K562 (cell line): Measurements from ENCODE around the gene RAPSN. TPM values are rescaled to one million over a fixed set of nuclear protein-coding genes. Genes with fewer than 3 reads are reported as not detected.

Experiments
- BRD4 ChIP-seq: fragments of 200-600 bp; sonication (generic); IDR thresholded peaks from 2 replicates; pipeline ENCODE4 v1.6.1; 2017; ENCODE audit warnings: inconsistent platforms
- CBFA2T3 ChIP-seq: fragments of 450-650 bp; IDR thresholded peaks from 2 replicates; pipeline ENCODE4 v1.6.1; 2017
- GABPB1 ChIP-seq: sonication (generic); formaldehyde crosslinking; IDR thresholded peaks from 2 replicates; pipeline ENCODE4 v1.8.0; 2022; ENCODE audit warnings: mild to moderate bottlenecking, missing genetic modification reagents
- ZBTB11 ChIP-seq, 3 experiments: fragments of 200-800 bp in 1 of 3; fragments of 250-450 bp in 1 of 3; fragments of 450-650 bp in 1 of 3; sonication (Bioruptor Pico) in 1 of 3; sonication (Bioruptor generic) in 1 of 3; formaldehyde crosslinking in 1 of 3; IDR thresholded peaks; 2 replicates each; pipeline versions ENCODE4 v1.6.1 to v1.8.0; 2016 to 2022; ENCODE audit warnings: mild to moderate bottlenecking in 2 of 3, missing genetic modification characterization in 2 of 3, missing compliant biosample characterization in 1 of 3, moderate library complexity in 1 of 3
- polyA plus RNA-seq, 8 experiments: library from polyadenylated mRNA; depleted of rRNA in 4 of 8; stranded (reverse) in 5 of 8; unstranded in 3 of 8; fragments of >200 nt; fragmentation: Nextera tagmentation in 2 of 8; fragmentation: Illumina TruSeq in 1 of 8; extraction: Ambion mirVana in 2 of 8; extraction: Trizol in 1 of 8; gene quantifications; 2 replicates each; pipeline versions ENCODE4 v1.2.1 to v1.2.3, GENCODE V29; 2011 to 2014; ENCODE audit warnings: inconsistent platforms in 1 of 8, missing spikeins in 1 of 8
- total RNA-seq, 7 experiments: library from RNA; depleted of rRNA in 6 of 7; stranded (reverse); fragments of >200 nt in 6 of 7; fragmentation: Illumina TruSeq in 2 of 7; extraction: Trizol in 2 of 7; gene quantifications; 2 replicates each; pipeline versions ENCODE4 v1.2.1 to v1.2.3, GENCODE V29; 2011 to 2021; ENCODE audit warnings: low replicate concordance in 1 of 7
- TF ChIP-seq, protein P1 (sequence below): sonication (generic); formaldehyde crosslinking; IDR thresholded peaks from 2 replicates; pipeline ENCODE4 v1.8.0; 2022; ENCODE audit warnings: missing genetic modification reagents, mild to moderate bottlenecking, moderate library complexity, borderline replicate concordance

RAPSN gene
- total and polyA plus RNA-seq, 9 of the 15 experiments (the other 6 are each of a cell fraction or from before 2014, with no cell fraction given), result 0.06 to 0.11 TPM; not detected in 7

- peak in 2 of 3 experiments; percentile 13 to 91; a peak in 2 of 6 replicates for TF ChIP-seq ZBTB11 (CRISPR knock-in tag; IDR thresholded peaks at IDR 0.05)
- TF ChIP-seq CBFA2T3, result peak; percentile 29; the same call in 1 of the 2 replicates
- peak; percentile 74 for TF ChIP-seq GABPB1 (CRISPR knock-in tag)
- TF ChIP-seq, protein P1, sequence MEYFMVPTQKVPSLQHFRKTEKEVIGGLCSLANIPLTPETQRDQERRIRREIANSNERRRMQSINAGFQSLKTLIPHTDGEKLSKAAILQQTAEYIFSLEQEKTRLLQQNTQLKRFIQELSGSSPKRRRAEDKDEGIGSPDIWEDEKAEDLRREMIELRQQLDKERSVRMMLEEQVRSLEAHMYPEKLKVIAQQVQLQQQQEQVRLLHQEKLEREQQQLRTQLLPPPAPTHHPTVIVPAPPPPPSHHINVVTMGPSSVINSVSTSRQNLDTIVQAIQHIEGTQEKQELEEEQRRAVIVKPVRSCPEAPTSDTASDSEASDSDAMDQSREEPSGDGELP (CRISPR knock-in tag), result peak; percentile 81; the same call in 1 of the 2 replicates
- peak; percentile 79; the same call in 1 of the 2 replicates for TF ChIP-seq BRD4
These were observed 54.4 kb downstream of the RAPSN start (continued) for GRCh38 chr11:47394322-47395222.
